HL-60 (cell line): Measurements from ENCODE around the gene SPRYD4.

Experiments used
- GABPA ChIP-seq: IDR thresholded peaks from 2 replicates; pipeline ENCODE4 v1.6.1; 2012; ENCODE audit warnings: low read depth
- POLR2AphosphoS5 ChIP-seq: IDR thresholded peaks from 2 replicates; pipeline ENCODE4 v1.6.1; 2012; ENCODE audit warnings: low read depth
- TF ChIP-seq, protein P1 (sequence below): IDR thresholded peaks from one replicate; pipeline ENCODE4 v1.5.1; 2011; ENCODE audit warnings: low read length, control low read depth, inconsistent platforms; ENCODE audit not compliant: insufficient read depth
- TF ChIP-seq, protein P2 (sequence below): IDR thresholded peaks from 2 replicates; pipeline ENCODE4 v1.6.1; 2012; ENCODE audit warnings: low read depth; ENCODE audit not compliant: insufficient replicate concordance

DNA sequence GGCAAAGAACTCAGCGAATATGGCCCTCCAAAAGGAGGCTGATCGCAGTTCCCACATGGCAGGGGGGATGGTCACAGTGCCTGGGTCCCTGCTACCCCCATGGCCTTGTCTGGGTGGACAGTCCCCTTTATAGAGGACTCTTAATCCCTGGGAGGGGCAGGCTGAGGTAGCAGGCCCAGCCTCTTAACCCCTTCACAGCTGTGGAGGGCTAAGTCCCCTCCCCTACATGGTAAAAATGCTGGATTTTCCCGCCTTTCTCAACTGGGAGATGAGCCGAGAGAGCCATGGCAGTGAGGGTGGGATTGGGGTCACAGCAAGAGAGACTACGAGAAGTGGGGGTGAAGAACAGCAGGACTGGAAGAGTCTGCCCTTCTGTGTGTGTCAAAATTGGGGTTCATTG lies 13.8 kb upstream of the SPRYD4 start, which contains the start of gene MIP:
- TF ChIP-seq, protein P1, sequence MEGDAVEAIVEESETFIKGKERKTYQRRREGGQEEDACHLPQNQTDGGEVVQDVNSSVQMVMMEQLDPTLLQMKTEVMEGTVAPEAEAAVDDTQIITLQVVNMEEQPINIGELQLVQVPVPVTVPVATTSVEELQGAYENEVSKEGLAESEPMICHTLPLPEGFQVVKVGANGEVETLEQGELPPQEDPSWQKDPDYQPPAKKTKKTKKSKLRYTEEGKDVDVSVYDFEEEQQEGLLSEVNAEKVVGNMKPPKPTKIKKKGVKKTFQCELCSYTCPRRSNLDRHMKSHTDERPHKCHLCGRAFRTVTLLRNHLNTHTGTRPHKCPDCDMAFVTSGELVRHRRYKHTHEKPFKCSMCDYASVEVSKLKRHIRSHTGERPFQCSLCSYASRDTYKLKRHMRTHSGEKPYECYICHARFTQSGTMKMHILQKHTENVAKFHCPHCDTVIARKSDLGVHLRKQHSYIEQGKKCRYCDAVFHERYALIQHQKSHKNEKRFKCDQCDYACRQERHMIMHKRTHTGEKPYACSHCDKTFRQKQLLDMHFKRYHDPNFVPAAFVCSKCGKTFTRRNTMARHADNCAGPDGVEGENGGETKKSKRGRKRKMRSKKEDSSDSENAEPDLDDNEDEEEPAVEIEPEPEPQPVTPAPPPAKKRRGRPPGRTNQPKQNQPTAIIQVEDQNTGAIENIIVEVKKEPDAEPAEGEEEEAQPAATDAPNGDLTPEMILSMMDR: no peak
- TF ChIP-seq GABPA (no peak), POLR2AphosphoS5 (no peak)
- TF ChIP-seq, protein P2, sequence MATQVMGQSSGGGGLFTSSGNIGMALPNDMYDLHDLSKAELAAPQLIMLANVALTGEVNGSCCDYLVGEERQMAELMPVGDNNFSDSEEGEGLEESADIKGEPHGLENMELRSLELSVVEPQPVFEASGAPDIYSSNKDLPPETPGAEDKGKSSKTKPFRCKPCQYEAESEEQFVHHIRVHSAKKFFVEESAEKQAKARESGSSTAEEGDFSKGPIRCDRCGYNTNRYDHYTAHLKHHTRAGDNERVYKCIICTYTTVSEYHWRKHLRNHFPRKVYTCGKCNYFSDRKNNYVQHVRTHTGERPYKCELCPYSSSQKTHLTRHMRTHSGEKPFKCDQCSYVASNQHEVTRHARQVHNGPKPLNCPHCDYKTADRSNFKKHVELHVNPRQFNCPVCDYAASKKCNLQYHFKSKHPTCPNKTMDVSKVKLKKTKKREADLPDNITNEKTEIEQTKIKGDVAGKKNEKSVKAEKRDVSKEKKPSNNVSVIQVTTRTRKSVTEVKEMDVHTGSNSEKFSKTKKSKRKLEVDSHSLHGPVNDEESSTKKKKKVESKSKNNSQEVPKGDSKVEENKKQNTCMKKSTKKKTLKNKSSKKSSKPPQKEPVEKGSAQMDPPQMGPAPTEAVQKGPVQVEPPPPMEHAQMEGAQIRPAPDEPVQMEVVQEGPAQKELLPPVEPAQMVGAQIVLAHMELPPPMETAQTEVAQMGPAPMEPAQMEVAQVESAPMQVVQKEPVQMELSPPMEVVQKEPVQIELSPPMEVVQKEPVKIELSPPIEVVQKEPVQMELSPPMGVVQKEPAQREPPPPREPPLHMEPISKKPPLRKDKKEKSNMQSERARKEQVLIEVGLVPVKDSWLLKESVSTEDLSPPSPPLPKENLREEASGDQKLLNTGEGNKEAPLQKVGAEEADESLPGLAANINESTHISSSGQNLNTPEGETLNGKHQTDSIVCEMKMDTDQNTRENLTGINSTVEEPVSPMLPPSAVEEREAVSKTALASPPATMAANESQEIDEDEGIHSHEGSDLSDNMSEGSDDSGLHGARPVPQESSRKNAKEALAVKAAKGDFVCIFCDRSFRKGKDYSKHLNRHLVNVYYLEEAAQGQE: no peak
